HS-5 (cell line): Measurements from ENCODE around the gene ADIG.

Experiments used
- DNase-seq: peaks from one replicate; pipeline ENCODE4 v3.0.0-alpha.2; 2012; ENCODE audit warnings: low read depth

The ADIG gene

GRCh38 chr20:38633577-38634093 is 52.6 kb downstream of the ADIG start:
- DNase-seq: no peak

DNA sequence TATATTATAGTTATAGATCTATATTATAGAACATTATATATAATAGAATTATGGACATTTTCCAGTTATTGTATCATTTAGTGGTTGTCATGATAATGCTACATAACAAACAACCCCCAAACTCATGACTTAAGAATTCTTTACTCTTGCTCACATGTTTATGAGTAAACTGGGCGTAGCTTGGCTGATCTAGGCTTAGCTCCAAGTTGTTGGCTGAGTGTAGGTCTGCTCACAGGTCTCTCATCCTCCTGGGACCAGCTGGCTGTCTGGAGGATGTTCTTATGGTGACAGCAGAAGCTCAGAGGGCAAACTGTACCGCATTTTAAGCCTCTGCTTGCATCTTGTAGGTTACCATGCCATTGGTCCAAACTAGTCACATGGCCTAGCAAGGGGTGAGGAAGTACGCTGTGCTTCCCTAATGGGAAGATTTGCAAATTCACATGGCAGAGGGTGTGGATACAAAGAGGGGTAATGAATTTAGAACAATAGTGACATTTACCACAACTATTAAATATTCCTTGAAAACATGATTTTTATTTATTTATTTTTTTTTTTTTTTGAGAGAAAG is 54.8 kb downstream of the ADIG start:
- no peak for DNase-seq
